NCI-H2107 treated with DMSO at 0.1 percent for 48 hours (cell line): ENCODE data around the gene CYB5RL.
A peak's percentile ranks its signal among the peaks of the same experiment; 100 is the strongest.
"Not testable (repeated sequence)": the region's sequence is repeated elsewhere in the genome, so short reads cannot be mapped to it uniquely, and the experiment has no call there.

Experiments used
- DNase-seq: peaks from one replicate; lab custom pipeline; 2025; ENCODE audit not compliant: unreplicated experiment; lab: John Stamatoyannopoulos, UW

The CYB5RL gene, protein sequence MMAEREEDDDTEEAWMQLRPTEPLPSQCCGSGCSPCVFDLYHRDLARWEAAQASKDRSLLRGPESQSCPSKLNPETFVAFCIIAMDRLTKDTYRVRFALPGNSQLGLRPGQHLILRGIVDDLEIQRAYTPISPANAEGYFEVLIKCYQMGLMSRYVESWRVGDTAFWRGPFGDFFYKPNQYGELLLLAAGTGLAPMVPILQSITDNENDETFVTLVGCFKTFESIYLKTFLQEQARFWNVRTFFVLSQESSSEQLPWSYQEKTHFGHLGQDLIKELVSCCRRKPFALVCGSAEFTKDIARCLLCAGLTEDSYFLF

DNA sequence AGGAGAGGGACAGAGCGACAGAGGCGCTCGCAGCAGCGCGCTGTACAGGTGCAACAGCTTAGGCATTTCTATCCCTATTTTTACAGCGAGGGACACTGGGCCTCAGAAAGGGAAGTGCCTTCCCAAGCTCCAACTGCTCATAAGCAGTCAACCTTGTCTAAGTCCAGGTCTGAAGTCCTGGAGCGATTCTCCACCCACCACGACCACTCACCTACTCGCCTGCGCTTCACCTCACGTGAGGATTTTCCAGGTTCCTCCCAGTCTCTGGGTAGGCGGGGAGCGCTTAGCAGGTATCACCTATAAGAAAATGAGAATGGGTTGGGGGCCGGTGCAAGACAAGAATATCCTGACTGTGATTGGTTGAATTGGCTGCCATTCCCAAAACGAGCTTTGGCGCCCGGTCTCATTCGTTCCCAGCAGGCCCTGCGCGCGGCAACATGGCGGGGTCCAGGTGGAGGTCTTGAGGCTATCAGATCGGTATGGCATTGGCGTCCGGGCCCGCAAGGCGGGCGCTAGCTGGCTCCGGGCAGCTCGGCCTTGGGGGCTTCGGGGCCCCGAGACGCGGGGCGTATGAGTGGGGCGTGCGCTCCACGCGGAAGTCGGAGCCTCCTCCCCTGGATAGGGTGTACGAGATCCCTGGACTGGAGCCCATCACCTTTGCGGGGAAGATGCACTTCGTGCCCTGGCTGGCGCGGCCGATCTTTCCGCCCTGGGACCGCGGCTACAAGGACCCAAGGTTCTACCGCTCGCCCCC, at the start of gene CYB5RL, which contains the start of gene MRPL37:
CYB5RL (minus strand) TSS at position 266 of the 754 bp plus-strand sequence. CDS start 4,414 bp downstream, outside the sequence.
MRPL37 (plus strand) TSS at position 403 of the 754 bp plus-strand sequence; CDS start at position 480, 77 bp downstream.
- peak; percentile 99 for DNase-seq

DNA sequence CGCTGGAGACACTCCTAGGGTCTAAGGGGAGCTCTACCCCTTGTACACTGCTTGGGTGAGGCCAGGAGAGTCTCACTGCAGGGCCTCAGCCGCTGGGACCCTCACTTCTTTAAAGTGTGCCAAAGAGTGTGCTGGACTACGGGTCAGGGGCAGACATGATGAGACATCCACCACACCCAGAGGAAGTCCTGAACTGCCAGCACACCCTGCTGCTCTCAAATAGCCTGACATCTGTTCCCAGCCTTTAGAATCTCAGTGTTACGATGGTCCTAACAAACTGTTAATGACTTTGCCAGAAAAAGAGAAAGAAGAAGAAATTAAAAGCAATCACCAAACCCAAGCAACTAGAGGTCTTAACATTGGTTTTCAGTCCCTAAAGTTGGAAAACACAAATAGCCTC, 49.1 kb upstream of the CYB5RL start:
- no peak for DNase-seq

DNA sequence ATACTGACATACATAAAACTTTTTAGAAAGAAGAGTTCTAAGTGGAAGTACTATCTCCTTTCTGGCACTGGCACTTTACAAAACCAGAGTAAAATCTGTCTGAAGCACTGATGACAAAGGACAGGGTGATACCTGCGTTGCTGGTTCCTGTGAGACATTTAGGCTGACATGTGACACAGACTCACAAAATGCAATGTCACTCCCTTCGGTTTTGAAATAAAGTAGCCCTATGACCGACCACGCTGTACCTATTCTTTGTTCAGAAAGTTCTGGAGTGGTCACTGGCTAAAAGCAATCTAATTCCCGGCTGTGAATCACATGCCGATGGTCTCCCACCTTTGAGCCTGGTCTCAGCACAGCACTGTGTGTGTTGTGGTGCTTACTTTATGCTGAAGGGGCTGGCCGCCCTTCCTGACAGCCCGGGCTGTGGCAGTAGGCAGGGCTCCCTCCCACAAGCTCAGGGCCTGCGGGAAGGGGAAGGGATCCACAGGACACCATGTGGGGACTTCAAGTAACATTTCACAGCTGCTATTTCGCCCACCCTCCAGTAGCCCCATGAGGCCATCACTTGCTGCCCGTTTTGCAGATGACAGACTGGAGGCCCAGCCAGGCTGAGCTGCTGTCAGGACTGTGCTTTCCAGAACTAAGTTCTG, 48.2 kb upstream of the CYB5RL start:
- no peak for DNase-seq

DNA sequence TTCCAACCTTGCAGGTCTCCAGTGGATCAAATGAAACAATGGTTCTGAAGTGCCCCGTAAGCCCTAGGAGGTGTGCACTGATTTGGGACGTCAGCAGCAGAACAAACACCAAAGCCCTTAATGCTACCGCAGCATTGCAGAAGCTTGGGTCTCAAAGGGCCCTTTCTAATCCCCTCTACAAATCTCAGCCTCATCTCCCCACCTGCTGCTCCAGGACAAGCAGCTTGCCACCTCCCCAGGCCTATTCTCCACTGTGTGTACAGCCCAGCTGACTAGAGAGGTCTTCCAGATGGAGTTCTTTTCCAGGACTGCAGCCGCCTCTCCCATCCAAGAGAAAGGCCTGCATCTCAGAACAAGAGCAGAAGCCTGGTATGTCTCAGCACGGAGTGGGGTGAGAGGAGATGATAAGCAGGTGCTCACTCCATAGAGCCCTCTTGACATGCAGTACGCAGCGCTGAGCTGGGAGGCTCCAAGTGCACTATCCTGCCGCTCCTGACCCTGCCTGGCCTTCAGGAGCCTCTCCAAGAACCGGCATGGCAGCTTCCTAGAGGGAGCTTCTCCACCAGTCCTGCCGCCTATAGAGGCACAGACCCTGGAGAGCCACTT, 46.4 kb upstream of the CYB5RL start:
- no peak for DNase-seq

DNA sequence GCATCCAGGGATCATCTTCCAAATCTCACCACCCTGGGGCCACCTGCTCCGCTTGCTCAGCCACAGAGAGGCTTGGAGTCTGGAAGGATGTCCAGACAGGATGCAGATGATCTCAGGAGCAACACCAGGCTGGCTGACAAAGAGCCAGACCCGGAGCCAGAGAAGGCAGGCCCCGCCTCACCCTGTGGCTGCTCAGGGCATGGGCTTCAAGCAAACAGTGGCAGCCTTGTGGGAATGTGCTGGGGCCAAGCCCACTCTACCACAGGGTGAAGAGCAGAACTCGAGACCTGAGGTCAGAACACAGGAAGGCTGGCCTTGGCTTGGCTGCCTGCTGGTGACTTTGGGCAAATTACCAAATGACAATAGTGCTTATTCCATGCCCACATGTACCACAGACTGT, 45.7 kb upstream of the CYB5RL start:
- DNase-seq, result no peak

DNA sequence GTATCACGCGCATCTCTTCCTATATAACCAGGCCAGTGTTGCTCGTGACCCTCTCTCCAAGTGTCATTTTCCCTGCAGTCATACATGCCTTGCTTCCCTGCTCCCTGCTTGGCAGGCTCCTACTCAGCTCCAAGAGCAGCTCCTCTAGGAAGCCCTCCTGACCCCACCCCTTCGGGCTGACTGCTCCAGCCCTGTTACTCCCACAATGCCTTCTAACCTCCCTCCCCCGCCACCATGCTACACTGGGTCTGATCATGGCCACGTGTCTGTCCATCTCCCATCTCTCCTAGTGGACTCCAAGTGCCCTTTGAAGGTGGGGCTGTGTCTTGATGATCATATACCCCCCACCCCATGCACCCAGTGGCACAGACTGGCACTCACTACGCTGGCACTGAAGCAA, 44.8 kb upstream of the CYB5RL start:
- no peak for DNase-seq

DNA sequence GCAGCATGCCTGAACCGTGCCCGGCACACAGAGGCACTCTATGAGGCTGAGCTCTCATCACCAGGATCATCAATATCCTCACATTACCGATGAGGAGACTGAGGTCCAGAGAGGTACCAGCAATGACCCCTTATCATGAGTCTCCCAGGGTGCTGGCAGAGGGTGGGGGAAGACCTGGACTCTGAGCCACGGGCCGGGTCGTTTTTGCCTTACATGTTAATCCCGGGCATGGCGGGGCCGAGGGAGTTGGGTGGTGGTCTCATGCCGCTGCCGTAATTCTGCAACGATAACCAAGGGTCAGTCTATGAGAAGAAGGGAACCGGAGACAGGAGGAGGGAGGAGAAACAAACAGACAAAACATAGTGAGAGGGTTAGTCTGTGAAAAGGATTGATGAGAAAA, 43.2 kb upstream of the CYB5RL start:
- no peak for DNase-seq

DNA sequence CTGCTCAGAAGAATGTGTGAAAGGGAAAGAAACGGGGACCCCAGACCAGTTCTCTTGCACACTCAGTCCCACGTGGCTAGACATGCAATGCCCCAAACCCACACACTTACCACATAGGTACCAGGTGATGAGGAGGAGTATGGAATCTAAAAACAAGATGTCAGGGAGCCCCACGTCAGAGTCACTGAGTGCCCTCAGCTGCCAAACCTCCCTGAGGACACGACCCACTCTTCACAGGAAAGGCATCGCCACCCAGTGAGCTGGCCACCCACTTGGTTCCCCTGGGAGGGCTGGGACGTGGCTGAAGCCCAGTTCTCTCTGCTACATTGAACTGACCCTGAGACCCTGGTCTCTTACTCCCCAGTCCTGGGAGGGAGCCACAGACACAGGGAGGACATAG, 41.5 kb upstream of the CYB5RL start:
- no peak for DNase-seq

DNA sequence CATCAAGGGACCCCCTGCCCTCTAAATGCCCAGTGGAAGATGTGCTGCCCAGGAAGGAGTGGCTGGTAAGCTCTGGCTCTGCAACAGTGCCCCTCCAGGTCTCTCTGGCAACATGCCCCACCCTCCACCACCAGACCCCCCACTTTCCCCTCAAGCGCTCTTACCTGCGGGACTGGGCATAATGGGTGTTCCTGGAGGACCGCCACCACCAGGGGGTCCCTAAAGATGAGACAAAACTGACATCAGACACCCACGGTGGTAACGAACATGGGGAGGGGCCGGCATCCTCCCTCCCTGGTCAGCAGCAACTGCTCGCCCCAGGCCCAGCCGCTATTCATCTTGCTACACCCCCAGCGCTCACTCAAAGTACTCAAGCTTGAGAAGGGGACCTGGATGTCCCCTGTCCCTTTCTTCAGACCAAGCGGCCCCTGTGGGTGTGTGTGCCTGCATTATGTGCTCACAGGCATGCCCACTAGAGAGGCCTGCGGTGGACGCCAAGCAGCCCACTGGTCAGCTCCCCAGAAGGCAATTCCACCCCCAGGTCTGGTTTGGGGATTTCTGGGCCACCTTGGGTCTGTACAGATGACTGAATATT, 41.0 kb upstream of the CYB5RL start:
- DNase-seq, result no peak

DNA sequence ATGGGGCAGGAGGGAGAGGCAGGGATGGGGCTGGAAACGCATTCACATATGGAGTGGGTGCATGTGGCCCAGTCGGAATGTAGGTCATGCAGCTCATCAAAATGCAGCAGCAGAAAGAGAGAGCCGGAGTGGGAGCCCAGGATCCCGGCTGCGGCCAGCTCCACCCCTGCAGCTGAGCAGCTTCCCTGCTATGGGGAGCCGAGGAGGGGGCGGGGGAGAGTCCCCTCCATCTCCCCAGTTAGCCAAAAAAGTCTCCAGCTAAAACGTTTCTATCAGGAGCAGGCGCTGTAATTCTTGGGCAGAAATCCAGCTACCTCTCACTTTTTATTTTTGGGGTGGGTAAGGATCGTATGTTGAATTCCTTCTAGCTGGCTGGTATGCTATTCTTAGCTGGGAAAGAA, 39.8 kb upstream of the CYB5RL start:
- no peak for DNase-seq

DNA sequence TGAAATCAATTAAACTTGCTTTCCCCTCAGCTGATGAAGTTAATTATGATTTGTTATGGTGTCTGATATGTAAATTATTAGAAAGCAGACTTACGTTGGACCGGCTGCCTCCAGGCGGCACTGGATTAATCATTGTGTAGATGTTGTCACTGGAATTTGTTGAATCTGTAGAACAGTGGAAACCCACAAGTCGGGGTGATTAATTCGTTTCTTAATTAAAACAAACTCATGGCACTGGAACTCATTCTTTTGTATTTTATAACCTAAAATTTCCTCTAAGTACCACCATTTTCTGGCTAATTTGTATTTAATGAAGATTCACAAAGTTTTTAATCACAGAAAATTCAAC, 39.2 kb upstream of the CYB5RL start:
- DNase-seq, result no peak

DNA sequence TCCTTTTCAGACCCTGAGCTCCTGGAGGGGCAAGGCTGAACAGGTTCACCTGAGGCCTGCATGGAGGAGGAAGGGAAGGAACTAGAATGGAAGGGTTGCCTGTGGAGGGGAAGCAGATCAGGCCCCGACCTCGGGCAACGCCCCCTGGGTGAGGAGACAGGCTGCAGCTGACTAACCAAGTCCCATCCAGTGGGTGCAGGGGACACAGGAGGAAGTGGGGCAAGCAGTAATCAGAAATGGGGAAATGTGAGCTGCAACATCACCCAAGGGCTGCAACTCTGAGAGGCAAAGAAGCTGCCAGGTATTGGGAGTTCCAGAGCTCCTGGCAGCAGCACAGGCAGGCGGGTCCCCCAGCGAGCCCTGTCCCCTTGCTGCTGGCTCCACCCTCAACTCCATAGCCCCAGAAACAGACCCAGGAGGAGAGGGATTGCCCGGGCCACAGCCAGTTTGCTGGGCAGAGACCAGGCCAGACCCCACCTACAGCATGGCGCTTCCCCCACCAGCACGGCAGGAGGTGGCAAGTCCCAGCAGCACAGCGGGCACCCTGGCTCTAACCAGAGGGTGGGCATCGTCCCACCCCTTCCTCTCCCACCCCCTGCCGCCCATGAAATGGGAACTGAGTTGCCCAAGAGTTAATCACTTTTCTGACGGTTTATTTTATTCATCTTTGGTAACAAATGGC, 38.7 kb upstream of the CYB5RL start:
- DNase-seq, result no peak

DNA sequence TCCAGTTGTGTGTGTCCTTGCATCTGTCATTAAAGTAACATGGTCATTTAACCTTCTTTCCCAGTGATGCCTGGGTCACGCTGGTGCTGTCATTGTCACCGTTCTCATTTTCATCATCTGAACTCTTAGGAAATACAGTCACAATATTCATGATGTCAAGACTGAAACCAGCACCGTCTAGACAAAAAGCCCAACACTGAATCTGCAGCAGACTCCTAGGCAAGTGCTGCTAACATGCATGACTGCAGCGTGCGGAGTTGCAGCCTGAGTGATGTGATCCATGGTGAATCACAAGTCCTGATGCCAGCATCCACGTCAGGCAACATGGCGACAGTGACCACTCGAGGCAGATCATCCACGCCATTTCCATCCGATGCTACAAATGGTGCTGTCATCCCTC, 37.8 kb upstream of the CYB5RL start:
- DNase-seq, result no peak

DNA sequence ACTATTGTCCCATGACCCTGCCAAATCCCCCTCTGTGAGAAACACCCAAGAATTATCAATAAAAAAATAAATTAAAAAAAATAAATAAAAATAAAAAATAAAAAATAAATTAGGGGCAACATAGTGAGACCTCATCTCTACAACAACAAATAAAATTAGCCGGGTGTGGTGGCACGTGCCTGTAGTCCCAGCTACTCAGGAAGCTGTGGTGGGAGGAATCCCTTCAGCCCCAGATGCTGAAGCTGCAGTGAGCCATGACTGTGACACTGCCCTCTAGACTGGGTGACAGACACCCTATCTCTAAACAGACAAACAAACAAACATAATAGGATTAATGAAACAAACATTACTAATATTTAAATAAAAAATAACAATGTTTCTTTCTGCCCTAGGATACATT, 34.5 kb upstream of the CYB5RL start:
- no peak for DNase-seq

DNA sequence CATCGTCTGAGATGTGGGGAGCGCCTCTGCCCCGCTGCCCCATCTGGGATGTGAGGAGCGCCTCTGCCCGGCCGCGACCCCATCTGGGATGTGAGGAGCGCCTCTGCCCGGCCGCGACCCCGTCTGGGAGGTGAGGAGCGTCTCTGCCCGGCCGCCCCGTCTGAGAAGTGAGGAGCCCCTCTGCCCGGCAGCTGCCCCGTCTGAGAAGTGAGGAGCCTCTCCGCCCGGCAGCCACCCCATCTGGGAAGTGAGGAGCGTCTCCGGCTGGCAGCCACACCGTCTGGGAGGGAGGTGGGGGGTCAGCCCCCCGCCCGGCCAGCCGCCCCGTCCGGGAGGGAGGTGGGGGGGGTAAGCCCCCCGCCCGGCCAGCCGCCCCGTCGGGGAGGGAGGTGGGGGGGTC, 33.4 kb upstream of the CYB5RL start:
- DNase-seq, result not testable (repeated sequence)

DNA sequence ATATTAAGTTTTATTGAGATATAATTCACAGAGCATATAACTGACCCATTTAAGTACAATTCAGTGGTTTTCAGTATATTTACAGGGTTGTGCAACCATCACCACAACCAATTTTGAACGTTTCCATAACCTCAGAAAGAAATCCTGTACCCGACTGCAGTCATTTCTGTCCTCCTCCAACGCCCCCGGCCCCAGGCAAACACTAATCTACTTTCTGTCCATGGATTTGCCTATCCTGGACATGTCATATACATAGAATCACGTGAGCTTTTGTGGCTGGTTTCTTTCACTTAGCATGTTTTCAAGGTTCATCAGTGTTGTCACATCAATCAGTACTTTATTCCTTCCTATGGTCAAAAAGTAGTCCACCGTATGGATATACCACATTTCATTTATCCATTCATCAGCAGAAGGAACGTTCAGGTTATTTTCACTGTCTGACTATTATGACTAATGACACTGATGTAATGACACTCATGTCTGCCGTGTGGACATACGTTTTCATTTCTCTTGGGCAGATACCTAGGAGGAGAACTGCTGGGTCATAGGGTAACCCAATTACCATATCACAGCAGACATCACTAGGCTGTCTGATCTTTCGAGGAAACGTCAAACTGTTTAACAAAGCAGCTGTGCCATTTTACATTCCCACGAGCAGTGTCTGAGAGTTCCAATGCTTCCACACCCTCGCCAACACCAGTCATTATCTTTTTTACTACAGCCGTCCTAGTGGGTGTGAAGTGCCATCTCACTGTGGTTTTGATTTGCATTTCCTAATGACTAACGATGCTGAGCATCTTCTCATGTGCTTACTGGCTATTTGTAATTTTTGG, 30.9 kb upstream of the CYB5RL start:
- DNase-seq, result no peak

DNA sequence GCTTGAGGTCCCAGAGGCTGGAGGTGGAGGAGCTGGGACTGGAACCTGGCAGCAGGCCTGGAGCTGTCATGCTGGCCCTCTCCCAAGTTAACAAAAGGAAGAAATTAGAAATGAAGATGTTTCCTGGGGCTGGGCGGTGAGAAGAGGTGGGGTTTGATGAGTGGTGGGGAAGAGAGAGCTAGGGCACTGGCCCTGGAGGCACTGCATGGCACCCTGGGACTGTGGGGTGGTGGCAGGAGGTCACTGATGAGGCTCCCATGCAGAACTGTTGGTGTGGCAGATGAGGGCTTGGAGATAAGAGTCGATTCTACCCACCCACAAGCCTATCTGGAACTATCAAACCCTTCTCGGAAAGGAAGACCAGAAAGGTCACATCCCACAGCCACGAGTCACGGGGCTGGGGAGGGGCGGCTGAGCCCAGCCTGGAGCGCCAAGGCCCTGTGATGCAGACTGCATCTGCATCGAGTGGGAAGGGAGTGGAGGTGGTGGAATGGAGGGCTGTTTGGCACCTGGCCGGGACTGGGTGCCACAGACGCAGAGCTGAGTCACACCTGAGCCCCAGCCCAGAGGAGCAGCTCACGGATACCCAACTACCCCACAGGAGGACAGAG, 29.6 kb upstream of the CYB5RL start:
- no peak for DNase-seq

DNA sequence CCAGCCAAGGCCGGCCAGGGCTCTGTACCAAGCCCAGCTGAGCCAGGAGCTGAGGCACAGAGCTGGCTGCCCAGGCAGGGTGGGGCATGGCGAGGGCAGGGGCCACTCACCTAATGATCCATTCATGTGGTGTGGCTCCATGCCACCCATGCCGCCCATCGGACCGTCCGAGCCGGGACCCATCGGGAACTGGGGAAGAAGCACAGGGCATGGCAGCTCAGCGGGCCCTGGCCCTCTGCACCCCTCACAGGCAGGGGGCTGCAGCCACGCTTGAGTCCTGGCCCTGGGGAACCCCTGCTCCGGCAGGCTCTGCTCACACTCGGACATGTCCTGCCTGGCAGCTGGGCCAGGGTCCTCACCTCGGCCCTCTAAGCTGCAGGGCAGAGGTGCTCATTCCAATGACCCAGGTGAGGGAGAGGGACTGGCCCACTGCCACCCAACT, 28.8 kb upstream of the CYB5RL start:
- DNase-seq, result no peak

DNA sequence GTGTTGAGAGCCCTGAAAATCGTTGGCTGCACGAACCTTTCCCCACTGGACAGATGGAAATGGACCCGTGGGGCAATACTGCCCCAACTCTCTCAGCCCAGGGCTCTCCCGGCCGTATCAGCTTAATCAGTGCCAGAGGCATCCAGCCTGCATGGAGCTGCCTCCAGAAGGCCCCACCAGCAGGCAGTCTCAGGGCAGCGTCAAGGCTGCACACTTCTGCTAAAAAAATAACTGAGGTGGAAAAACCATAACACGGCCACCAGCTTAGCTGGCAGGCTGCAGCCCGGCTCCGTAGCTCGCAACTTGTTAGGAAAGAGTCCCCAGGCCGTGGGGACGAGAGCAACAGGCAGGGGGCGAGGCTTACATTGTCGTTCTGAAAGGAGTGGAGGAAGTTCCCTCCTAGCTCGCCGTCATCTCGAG, 28.1 kb upstream of the CYB5RL start:
- no peak for DNase-seq
